ENCODE data around the gene CEACAM19. TPM values are rescaled to one million over a fixed set of nuclear protein-coding genes. Genes with fewer than 3 reads are reported as not detected.

CEACAM19 gene
- total and polyA plus RNA-seq, 2 donors (not counting 1 experiment from before 2014, with no cell fraction given): 7.8 to 9.9 TPM

- Histone ChIP-seq H3K27ac (ENCODE audit: insufficient read depth, low read length) (no peak overlapping the region), H3K79me2 (ENCODE audit: control insufficient read depth, insufficient read depth, low read length) (no peaks in the 10 kb centered on the region), H4K20me1 (ENCODE audit: control insufficient read depth, extremely low read depth, insufficient read depth, low read length) (no peaks in the 10 kb centered on the region), H3K4me1 (ENCODE audit: control insufficient read depth, extremely low read depth, insufficient read depth, low read length) (no peaks in the 10 kb centered on the region), H3K4me3 (replicated peaks in 1 of 4; ENCODE audit: control extremely low read depth in 1 of 4, insufficient read depth in 1 of 4, low read depth in 3 of 4, low read length in 4 of 4) (no peak overlapping the region), H3K36me3 (ENCODE audit: control insufficient read depth, insufficient read depth, low read length) (no peaks in the 10 kb centered on the region), H3K4me2 (ENCODE audit: extremely low read depth, insufficient read depth, low read length) (no peak overlapping the region), H3K27me3 (ENCODE audit: control insufficient read depth, insufficient read depth, low read length) (no peaks in the 10 kb centered on the region), H3K9me3 (ENCODE audit: control insufficient read depth, insufficient read depth, low read depth, low read length) (no peaks in the 10 kb centered on the region), H3K9ac (ENCODE audit: insufficient read depth, low read length) (no peak overlapping the region), H2AFZ (ENCODE audit: low read length) (no peak overlapping the region)
- TF ChIP-seq CTCF (conservative IDR thresholded peaks at IDR 0.05 in 1 of 2, IDR thresholded peaks at IDR 0.05 in 1 of 2; ENCODE audit: low read depth in 1 of 2, low read length in 2 of 2) (no peak), EZH2 (IDR thresholded peaks at IDR 0.05; ENCODE audit: low read length, missing control alignments) (no peak)
- no peak for DNase-seq (ENCODE audit: low read depth in 2 of 2)
Observed at GRCh38 chr19:44732235-44733014, 61.1 kb downstream of the CEACAM19 start.

Other genes starting within 250 kb of the CEACAM19 start
- 24.4 and 25.2 TPM in 2 replicates for gene ZNF229, start 223.0 kb upstream of the CEACAM19 start, total RNA-seq
- 5.7 and 5.8 TPM in 2 replicates for gene ZNF229, start 223.0 kb upstream of the CEACAM19 start, polyA plus RNA-seq
- gene ZNF180, start 171.0 kb upstream of the CEACAM19 start, total RNA-seq: 6.4 and 7.6 TPM in 2 replicates
- gene ZNF180, start 171.0 kb upstream of the CEACAM19 start, polyA plus RNA-seq: 1.4 TPM in 2 replicates
- not detected in 2 replicates for gene CEACAM20, start 141.8 kb upstream of the CEACAM19 start, total RNA-seq
- not detected in 2 replicates for gene CEACAM20, start 141.8 kb upstream of the CEACAM19 start, polyA plus RNA-seq
- gene IGSF23, start 57.9 kb upstream of the CEACAM19 start, total RNA-seq: 0.26 and 0.33 TPM in 2 replicates
- 0.53 and 1.3 TPM in 2 replicates for gene IGSF23, start 57.9 kb upstream of the CEACAM19 start, polyA plus RNA-seq
- gene PVR, start 27.6 kb upstream of the CEACAM19 start, total RNA-seq: 98.1 and 229 TPM in 2 replicates
- gene PVR, start 27.6 kb upstream of the CEACAM19 start, polyA plus RNA-seq: 167 and 230 TPM in 2 replicates
- gene CEACAM16, start 27.7 kb downstream of the CEACAM19 start, total RNA-seq: under 0.01 TPM in 1 of 2 replicates, not detected in the other
- not detected in 2 replicates for gene CEACAM16, start 27.7 kb downstream of the CEACAM19 start, polyA plus RNA-seq
- gene BCL3, start 77.2 kb downstream of the CEACAM19 start, total RNA-seq: 10.8 and 20.6 TPM in 2 replicates
- 6.8 and 10.7 TPM in 2 replicates for gene BCL3, start 77.2 kb downstream of the CEACAM19 start, polyA plus RNA-seq
- under 0.01 and 0.33 TPM in 2 replicates for gene CBLC, start 106.4 kb downstream of the CEACAM19 start, total RNA-seq
- 0.06 TPM in 1 of 2 replicates, not detected in the other for gene CBLC, start 106.4 kb downstream of the CEACAM19 start, polyA plus RNA-seq
- gene BCAM, start 137.6 kb downstream of the CEACAM19 start, total RNA-seq: 20.3 and 29.0 TPM in 2 replicates
- gene BCAM, start 137.6 kb downstream of the CEACAM19 start, polyA plus RNA-seq: 7.2 and 12.2 TPM in 2 replicates
- gene NECTIN2, start 174.8 kb downstream of the CEACAM19 start, total RNA-seq: 50.3 and 70.7 TPM in 2 replicates
- 59.4 and 77.4 TPM in 2 replicates for gene NECTIN2, start 174.8 kb downstream of the CEACAM19 start, polyA plus RNA-seq
- gene TOMM40, start 219.8 kb downstream of the CEACAM19 start, total RNA-seq: 21.8 and 24.4 TPM in 2 replicates
- gene TOMM40, start 219.8 kb downstream of the CEACAM19 start, polyA plus RNA-seq: 32.1 and 57.7 TPM in 2 replicates
- 35.0 and 339 TPM in 2 replicates for gene APOE, start 234.3 kb downstream of the CEACAM19 start, total RNA-seq
- gene APOE, start 234.3 kb downstream of the CEACAM19 start, polyA plus RNA-seq: 1.5 and 13.4 TPM in 2 replicates
- 2.3 and 8.0 TPM in 2 replicates for gene APOC1, start 243.1 kb downstream of the CEACAM19 start, total RNA-seq
- gene APOC1, start 243.1 kb downstream of the CEACAM19 start, polyA plus RNA-seq: 1.3 and 2.6 TPM in 2 replicates